GM12801 (cell line): ENCODE measurements around the gene SPSB1.

ENCODE experiments used
- TF ChIP-seq, protein P1 (sequence below): IDR thresholded peaks from one replicate; pipeline ENCODE4 v1.5.1; 2011; ENCODE audit warnings: control low read depth; ENCODE audit not compliant: insufficient read length; ENCODE audit errors: extremely low read depth

Gene SPSB1

DNA sequence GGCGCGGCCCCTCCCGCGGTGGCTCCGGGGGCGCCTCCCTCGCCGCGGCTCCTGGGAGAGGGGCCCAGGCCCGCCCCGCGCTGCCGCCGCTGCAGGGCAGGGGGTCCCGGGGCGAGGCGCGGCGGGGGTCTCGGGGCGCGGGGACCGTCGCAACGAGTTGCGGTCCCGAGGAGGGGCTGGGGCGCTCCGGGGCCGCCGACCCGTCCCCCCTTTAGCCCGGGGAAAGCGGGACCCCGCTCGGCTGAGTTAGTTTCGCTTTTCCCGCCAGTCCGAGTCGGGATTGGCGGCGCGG lies 493 bp downstream of the SPSB1 start:
- TF ChIP-seq, protein P1, sequence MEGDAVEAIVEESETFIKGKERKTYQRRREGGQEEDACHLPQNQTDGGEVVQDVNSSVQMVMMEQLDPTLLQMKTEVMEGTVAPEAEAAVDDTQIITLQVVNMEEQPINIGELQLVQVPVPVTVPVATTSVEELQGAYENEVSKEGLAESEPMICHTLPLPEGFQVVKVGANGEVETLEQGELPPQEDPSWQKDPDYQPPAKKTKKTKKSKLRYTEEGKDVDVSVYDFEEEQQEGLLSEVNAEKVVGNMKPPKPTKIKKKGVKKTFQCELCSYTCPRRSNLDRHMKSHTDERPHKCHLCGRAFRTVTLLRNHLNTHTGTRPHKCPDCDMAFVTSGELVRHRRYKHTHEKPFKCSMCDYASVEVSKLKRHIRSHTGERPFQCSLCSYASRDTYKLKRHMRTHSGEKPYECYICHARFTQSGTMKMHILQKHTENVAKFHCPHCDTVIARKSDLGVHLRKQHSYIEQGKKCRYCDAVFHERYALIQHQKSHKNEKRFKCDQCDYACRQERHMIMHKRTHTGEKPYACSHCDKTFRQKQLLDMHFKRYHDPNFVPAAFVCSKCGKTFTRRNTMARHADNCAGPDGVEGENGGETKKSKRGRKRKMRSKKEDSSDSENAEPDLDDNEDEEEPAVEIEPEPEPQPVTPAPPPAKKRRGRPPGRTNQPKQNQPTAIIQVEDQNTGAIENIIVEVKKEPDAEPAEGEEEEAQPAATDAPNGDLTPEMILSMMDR = no peak

DNA sequence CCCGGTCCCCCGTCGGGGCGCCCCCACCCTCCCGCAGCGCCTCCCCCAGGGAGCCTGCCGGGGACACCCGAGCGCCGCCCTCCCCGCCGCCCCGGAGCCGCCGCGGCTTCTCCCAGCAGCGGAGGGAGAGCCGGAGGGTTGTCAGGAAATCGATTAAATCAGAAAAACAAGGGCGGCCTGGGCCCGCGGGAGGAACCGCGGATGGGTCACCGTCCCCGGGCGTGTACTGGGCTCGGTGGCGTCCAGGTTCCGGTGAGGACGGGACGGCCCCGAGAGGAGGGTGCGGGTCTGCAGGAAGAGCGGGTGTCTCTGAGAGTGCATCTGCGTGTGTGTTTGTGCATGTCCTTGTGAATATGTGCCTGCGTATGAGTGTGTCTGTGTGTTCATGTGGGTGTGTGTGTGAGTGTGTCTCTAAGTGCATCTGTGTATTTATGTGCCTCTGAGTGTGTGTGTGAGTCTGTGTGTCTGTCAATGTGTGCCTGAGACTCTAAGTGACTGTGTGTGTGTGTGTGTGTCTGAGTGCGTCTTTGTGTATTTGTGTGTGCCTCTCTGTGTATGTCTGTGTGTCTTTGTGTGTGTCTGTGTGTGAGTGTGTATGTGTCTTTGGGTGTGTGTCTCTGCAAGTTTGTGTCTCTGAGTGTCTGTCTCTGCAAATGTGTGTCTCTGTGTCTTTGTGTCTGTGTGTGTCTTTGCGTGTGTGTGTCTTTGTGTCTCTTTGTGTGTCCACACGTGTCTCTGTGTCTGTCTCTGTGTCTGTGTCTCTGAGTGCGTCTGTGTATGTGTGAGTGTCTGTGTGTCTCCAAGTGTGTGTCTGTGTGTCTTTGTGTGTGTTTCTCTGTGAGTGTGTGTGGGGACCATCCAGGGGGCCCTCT lies 1.1 kb downstream of the SPSB1 start:
- TF ChIP-seq, protein P1 = no peak

DNA sequence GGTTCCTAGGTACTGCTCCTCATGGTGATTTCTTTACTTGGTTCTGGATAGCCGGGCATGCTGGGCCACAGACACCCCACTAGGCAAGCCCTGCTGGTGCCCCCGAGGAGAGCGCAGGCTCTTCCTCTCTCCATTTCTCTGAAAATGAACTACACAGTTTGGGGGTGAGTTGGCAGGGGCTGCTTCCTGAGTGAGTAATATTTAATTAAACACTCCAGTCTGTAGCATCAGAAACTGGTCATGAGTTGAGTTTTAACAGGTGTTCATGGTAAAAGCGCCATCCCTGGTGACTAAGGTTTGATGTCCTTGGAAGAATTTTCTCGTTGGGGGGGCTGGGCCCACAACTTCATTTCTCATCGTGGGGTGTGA lies 1.7 kb downstream of the SPSB1 start:
- TF ChIP-seq, protein P1 = no peak

DNA sequence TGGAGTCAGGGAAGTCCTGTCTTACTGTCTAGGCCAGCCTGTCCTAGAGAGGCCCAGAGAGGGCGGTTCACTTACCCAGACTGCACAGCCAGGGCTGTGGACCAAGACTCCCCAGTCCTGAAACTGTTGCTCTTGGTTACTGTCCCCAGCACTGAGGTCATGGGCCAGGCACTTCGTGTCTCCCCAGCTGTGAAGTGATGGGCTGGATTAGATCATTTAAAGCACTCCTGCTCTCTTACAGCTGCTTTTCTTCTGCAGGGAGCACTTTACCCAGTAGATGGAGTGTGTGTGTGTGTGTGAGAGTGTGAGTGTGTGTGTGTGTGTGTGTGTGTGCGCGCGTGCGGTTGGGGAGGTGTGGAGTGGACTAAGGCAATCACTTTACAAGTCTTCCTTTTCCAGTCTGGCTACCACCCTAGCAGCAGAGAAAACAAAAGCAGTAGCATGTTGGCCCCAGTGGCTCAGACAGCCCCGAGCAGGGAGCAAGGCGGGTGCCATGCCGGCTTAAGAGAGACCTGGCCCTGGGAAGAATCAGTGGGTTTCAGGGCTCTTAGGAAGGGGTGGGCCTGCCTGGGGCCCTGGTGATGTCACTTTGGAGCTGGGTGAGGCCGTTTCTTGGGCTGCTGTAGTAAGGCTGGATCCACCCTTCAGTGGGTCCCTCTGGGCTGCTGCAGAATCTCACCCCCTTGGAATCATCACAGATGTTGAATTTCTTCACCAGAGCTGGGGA lies 2.4 kb downstream of the SPSB1 start:
- TF ChIP-seq, protein P1 = no peak

DNA sequence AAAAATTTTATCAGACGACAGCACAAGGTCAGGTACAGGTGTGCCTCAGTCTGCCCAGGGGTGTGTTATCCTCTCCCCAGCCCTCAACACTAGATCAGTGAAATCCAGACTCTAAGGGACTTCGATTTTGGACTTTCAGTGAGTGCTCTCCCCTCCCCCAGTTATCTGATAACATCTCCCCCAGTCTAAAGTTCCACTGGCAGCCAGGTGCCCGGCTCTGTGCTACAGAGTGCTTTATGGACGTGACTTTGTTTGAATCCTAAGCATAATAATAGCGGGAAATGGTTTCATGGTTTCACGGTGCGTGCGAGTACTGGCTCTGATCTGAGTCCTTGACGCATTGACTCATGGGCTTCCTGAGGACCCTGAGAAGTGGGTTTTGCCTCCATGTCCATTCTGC lies 3.2 kb downstream of the SPSB1 start:
- TF ChIP-seq, protein P1 = no peak

DNA sequence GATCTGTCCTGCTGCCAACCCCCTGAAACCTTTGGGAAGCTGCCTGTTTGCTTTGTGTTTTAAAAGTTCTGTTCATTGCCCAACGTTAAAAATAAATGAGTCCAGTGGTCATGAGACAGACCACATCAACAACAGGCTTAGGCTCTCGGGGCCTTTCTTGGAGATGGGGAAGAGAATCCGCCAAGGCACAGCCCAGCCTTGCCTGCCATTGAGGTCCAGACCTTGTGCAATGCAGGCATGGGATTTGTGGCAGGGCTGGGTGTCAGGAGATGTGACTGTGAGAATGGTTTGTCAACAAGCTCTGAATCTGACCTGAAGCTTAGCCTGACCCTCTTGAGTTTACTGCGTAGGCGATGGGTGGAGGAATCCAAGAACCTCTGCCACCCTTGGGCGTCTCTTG lies 4.2 kb downstream of the SPSB1 start:
- TF ChIP-seq, protein P1 = no peak

DNA sequence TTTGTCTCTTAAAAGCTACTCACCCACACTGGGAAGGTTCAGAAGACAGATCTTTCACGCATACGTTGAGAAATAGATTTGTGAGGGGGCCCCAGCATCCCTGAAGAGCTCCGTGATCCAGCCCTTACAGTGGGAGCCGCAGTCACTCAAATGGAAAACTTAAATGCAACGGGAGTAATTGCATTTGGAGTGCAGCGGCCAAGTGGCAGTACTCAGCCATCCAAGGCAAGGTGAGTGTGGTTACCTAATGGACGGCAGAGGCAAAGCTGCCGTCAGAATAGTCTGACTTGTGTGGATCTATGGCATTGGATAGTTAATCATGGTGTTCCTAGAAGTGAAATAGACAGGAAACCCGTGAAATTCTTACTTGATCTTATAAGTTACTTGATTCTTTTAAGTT lies 5.1 kb downstream of the SPSB1 start:
- TF ChIP-seq, protein P1 = no peak
